HCT116 (cell line): ENCODE data around the gene AKR1C4. TPM values are rescaled to one million over a fixed set of nuclear protein-coding genes. Genes with fewer than 3 reads are reported as not detected.

Source experiments
- ATAC-seq: fragments of 200-7000 bp; cut with Tn5 transposase; 2 replicates; pipeline ENCODE4 v1.9.1; 2020; ENCODE audit warnings: mild to moderate bottlenecking, moderate library complexity
- BruUV-seq: library from RNA; stranded (reverse); fragments of 400-500 nt; replicated peaks from 2 replicates; lab custom pipeline; 2021; lab: Mats Ljungman, UMichigan
- CTCF ChIA-PET: fragments of 300-600 bp; sonication (Branson Sonifier 250); formaldehyde crosslinking; loops from one replicate; lab custom pipeline; 2021; ENCODE audit warnings: antibody characterized with exemption; lab: Charles Lee
- POLR2A ChIA-PET: fragments of 300-600, 350-600 bp; sonication (Branson Sonifier 250); formaldehyde crosslinking; loops from one replicate; lab custom pipeline; 2021; ENCODE audit warnings: antibody characterized with exemption; lab: Charles Lee
- RAD21 ChIA-PET, 2 experiments: fragments of 300-600 bp; sonication (Branson Sonifier 250); formaldehyde crosslinking; loops; one replicate each; lab custom pipeline; 2023; ENCODE audit warnings: low total read pairs in 2 of 2; ENCODE audit not compliant: uncharacterized antibody in 2 of 2, unreplicated experiment in 2 of 2, low non-redundant PET in 1 of 2; lab: Charles Lee
- DNase-seq: peaks from one replicate; pipeline ENCODE4 v3.0.0-alpha.2; 2010; ENCODE audit warnings: low read depth, low spot score
- H2AFZ ChIP-seq: fragments of 200-600 bp; shearing (Covaris generic), sonication (generic); 2 replicates; pipeline ENCODE4 v1.6.1; 2017; ENCODE audit warnings: low read depth, mixed run types, mixed read lengths, antibody characterized with exemption, low read length; ENCODE audit not compliant: poor library complexity, severe bottlenecking
- H3K27ac ChIP-seq: 2 replicates; pipeline ENCODE4 v1.5.1; 2012; ENCODE audit warnings: low read depth, low read length
- H3K27me3 ChIP-seq: fragments of 200-600 bp; sonication (generic); 2 replicates; pipeline ENCODE4 v1.6.1; 2016; ENCODE audit warnings: mixed run types, low read length, mixed read lengths; ENCODE audit not compliant: insufficient read depth
- H3K36me3 ChIP-seq, 2 experiments: fragments of 200-500 bp in 1 of 2; fragments of 200-600 bp in 1 of 2; sonication (Bioruptor generic) in 1 of 2; sonication (generic) in 1 of 2; 2 replicates each; pipeline versions ENCODE4 v1.5.1 to v1.6.1; 2014 to 2016; ENCODE audit warnings: low read length in 2 of 2, inconsistent platforms in 1 of 2, mixed read lengths in 1 of 2, mixed run types in 1 of 2; ENCODE audit not compliant: insufficient read depth in 2 of 2, control insufficient read depth in 1 of 2
- H3K4me1 ChIP-seq, 2 experiments: fragments of 200-600 bp in 1 of 2; sonication (generic) in 1 of 2; 2 replicates each; pipeline versions ENCODE4 v1.5.1 to v1.6.1; 2012 to 2017; ENCODE audit warnings: low read length in 2 of 2, inconsistent platforms in 1 of 2, mild to moderate bottlenecking in 1 of 2, mixed read lengths in 1 of 2, mixed run types in 1 of 2, moderate library complexity in 1 of 2; ENCODE audit not compliant: insufficient read depth in 2 of 2, control insufficient read depth in 1 of 2
- H3K4me2 ChIP-seq: fragments of 200-600 bp; sonication (generic); 2 replicates; pipeline ENCODE4 v1.6.1; 2017; ENCODE audit warnings: mixed run types, low read length, mixed read lengths
- H3K4me3 ChIP-seq, 2 experiments: fragments of 200-600 bp in 1 of 2; sonication (generic) in 1 of 2; replicated peaks in 1 of 2; 2 replicates each; pipeline ENCODE4 v1.5.1; 2011 to 2016; ENCODE audit warnings: low read length in 2 of 2, control low read depth in 1 of 2, low read depth in 1 of 2, mild to moderate bottlenecking in 1 of 2, mixed read lengths in 1 of 2, mixed run types in 1 of 2
- H3K79me2 ChIP-seq: fragments of 200-600 bp; sonication (generic); 2 replicates; pipeline ENCODE4 v1.6.1; 2017; ENCODE audit warnings: mild to moderate bottlenecking, mixed run types, low read length, moderate library complexity, mixed read lengths; ENCODE audit not compliant: insufficient read depth
- H3K9ac ChIP-seq: fragments of 200-600 bp; sonication (generic); 2 replicates; pipeline ENCODE4 v1.6.1; 2016; ENCODE audit warnings: low read length, mixed read lengths
- H3K9me2 ChIP-seq: fragments of 200-600 bp; sonication (generic), shearing (Covaris generic); 2 replicates; pipeline ENCODE4 v1.6.1; 2017; ENCODE audit warnings: mixed run types, mild to moderate bottlenecking, moderate library complexity; ENCODE audit not compliant: insufficient read depth
- H3K9me3 ChIP-seq, 2 experiments: fragments of 200-500 bp in 1 of 2; fragments of 200-600 bp in 1 of 2; sonication (Bioruptor generic) in 1 of 2; sonication (generic) in 1 of 2; 2 replicates each; pipeline ENCODE4 v1.6.1; 2014 to 2017; ENCODE audit warnings: low read length in 2 of 2, mixed read lengths in 2 of 2, inconsistent platforms in 1 of 2, low read depth in 1 of 2, mild to moderate bottlenecking in 1 of 2, mixed run types in 1 of 2, moderate library complexity in 1 of 2; ENCODE audit not compliant: control insufficient read depth in 1 of 2, insufficient read depth in 1 of 2
- H4K20me1 ChIP-seq: fragments of 200-600 bp; sonication (generic), shearing (Covaris generic); 2 replicates; pipeline ENCODE4 v1.6.1; 2017; ENCODE audit warnings: mixed run types, mild to moderate bottlenecking, moderate library complexity; ENCODE audit not compliant: insufficient read depth
- CTCF ChIP-seq, 3 experiments: fragments of 200-600 bp in 1 of 3; sonication (generic) in 1 of 3; IDR thresholded peaks in 2 of 3; conservative IDR thresholded peaks in 1 of 3; 2 replicates each; pipeline ENCODE4 v1.5.1; 2012 to 2017; ENCODE audit warnings: low read depth in 2 of 3, low read length in 2 of 3, antibody characterized with exemption in 1 of 3, borderline replicate concordance in 1 of 3, control low read depth in 1 of 3, mild to moderate bottlenecking in 1 of 3, mixed read lengths in 1 of 3, mixed run types in 1 of 3, moderate library complexity in 1 of 3; ENCODE audit not compliant: insufficient read depth in 1 of 3
- EGR1 ChIP-seq: IDR thresholded peaks from 2 replicates; pipeline ENCODE4 v1.6.1; 2012; ENCODE audit warnings: low read depth
- ELF1 ChIP-seq: IDR thresholded peaks from 2 replicates; pipeline ENCODE4 v1.6.1; 2012; ENCODE audit warnings: low read depth, borderline replicate concordance
- EZH2phosphoT487 ChIP-seq: fragments of 200-600 bp; IDR thresholded peaks from 2 replicates; pipeline ENCODE4 v1.6.1; 2018; ENCODE audit warnings: antibody characterized with exemption, borderline replicate concordance
- FOSL1 ChIP-seq: IDR thresholded peaks from 2 replicates; pipeline ENCODE4 v1.6.1; 2012; ENCODE audit warnings: low read depth
- JUND ChIP-seq: IDR thresholded peaks from 2 replicates; pipeline ENCODE4 v1.6.1; 2012
- POLR2A ChIP-seq: IDR thresholded peaks from 2 replicates; pipeline ENCODE4 v1.7.0; 2011; ENCODE audit warnings: borderline replicate concordance; ENCODE audit not compliant: insufficient read depth, insufficient read length; ENCODE audit errors: extremely low read depth
- SIN3A ChIP-seq: IDR thresholded peaks from 2 replicates; pipeline ENCODE4 v1.6.1; 2012; ENCODE audit warnings: low read depth
- SP1 ChIP-seq: IDR thresholded peaks from 2 replicates; pipeline ENCODE4 v1.6.1; 2012; ENCODE audit warnings: low read depth
- SRF ChIP-seq: IDR thresholded peaks from 2 replicates; pipeline ENCODE4 v1.6.1; 2012; ENCODE audit warnings: low read depth
- ZBTB33 ChIP-seq: IDR thresholded peaks from 2 replicates; pipeline ENCODE4 v1.6.1; 2011; ENCODE audit warnings: mild to moderate bottlenecking, low read length, moderate library complexity; ENCODE audit not compliant: insufficient replicate concordance; ENCODE audit errors: extremely low read depth
- ZNF274 ChIP-seq: fragments of 200-500 bp; sonication (Bioruptor generic); IDR thresholded peaks from 2 replicates; pipeline ENCODE4 v1.6.1; 2014; ENCODE audit warnings: mild to moderate bottlenecking, low read depth, low read length, inconsistent platforms
- intact Hi-C: fragments of 100-400 bp; cut with micrococcal nuclease; formaldehyde crosslinking; loops from 2 replicates; pipeline ENCODE4 v1.10.0; 2022
- total RNA-seq: library from RNA; stranded (reverse); gene quantifications from one replicate; pipeline ENCODE4 v1.2.1, GENCODE V29; 2021; ENCODE audit not compliant: unreplicated experiment
- TF ChIP-seq, protein P1 (sequence below): IDR thresholded peaks from 2 replicates; pipeline ENCODE4 v1.6.1; 2012
- TF ChIP-seq, protein P2 (sequence below): IDR thresholded peaks from 2 replicates; pipeline ENCODE4 v1.6.1; 2012

Gene AKR1C4
- total RNA-seq, 1 experiment from 2014 or later, result not detected

DNA sequence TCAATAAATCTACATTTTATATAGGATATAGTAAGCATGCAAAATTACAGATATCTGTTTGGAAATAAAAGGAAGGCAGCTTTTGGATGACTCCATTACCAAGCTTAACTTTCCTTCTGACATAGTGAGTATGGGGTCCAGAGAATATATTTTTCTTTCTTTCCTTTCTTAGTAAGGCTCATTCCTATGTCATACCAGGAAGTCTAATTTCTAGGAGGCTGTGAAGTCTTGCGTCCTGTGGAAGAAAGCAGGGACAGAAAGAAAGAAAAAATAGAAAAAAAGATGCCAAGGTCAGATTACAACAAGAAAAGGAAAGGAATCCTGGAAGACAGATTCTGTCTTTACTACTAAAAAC lies 48.0 kb upstream of the AKR1C4 start:
- no peak overlapping the region for H3K27ac ChIP-seq
- intact Hi-C loops, result no loop called here
- ChIA-PET CTCF (no interaction called here), POLR2A (interaction anchor here (0.7 kb wide), 1 partner anchor 134 kb away, joined by 3 read pairs; no protein-coding TSS in a partner anchor), RAD21 (no interaction called here)
- H3K4me2 ChIP-seq, result no peak overlapping the region
- no peak overlapping the region for H3K4me3 ChIP-seq
- ATAC-seq, result no peak
- no peaks in the 10 kb centered on the region for H3K79me2 ChIP-seq
- TF ChIP-seq ELF1, result no peak
- no peak for TF ChIP-seq CTCF (IDR thresholded peaks at IDR 0.05 in 2 of 3, conservative IDR thresholded peaks at IDR 0.05 in 1 of 3; ENCODE audit: borderline replicate concordance in 1 of 3, insufficient read depth in 1 of 3, low read depth in 2 of 3, low read length in 2 of 3)
- TF ChIP-seq, protein P1, sequence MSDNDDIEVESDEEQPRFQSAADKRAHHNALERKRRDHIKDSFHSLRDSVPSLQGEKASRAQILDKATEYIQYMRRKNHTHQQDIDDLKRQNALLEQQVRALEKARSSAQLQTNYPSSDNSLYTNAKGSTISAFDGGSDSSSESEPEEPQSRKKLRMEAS, result no peak
- TF ChIP-seq POLR2A, result no peak
- TF ChIP-seq, protein P2, sequence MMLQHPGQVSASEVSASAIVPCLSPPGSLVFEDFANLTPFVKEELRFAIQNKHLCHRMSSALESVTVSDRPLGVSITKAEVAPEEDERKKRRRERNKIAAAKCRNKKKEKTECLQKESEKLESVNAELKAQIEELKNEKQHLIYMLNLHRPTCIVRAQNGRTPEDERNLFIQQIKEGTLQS, result no peak
- no peak for TF ChIP-seq SP1
- TF ChIP-seq SRF, result no peak
- TF ChIP-seq FOSL1, result no peak
- H3K36me3 ChIP-seq, result no peaks in the 10 kb centered on the region
- H3K4me1 ChIP-seq, result no peaks in the 10 kb centered on the region
- BruUV-seq, result no TSS peak
- no peak for DNase-seq
- no peaks in the 10 kb centered on the region for H4K20me1 ChIP-seq
- no peaks in the 10 kb centered on the region for H3K9me3 ChIP-seq
- H3K9ac ChIP-seq, result no peak overlapping the region
- H3K9me2 ChIP-seq, result no peaks in the 10 kb centered on the region
- no peaks in the 10 kb centered on the region for H3K27me3 ChIP-seq
- no peak overlapping the region for H2AFZ ChIP-seq

- H3K4me3 ChIP-seq, result no peak overlapping the region
- DNase-seq, result no peak
- H3K9ac ChIP-seq, result no peak overlapping the region
- no peaks in the 10 kb centered on the region for H3K27me3 ChIP-seq
- no peaks in the 10 kb centered on the region for H3K9me3 ChIP-seq
- ChIA-PET POLR2A (no interaction called here), CTCF (no interaction called here), RAD21 (no interaction called here)
- H3K9me2 ChIP-seq, result no peaks in the 10 kb centered on the region
- H3K36me3 ChIP-seq, result no peaks in the 10 kb centered on the region
- no peaks in the 10 kb centered on the region for H3K4me1 ChIP-seq
- ATAC-seq, result no peak
- H2AFZ ChIP-seq, result no peak overlapping the region
- no peak overlapping the region for H3K4me2 ChIP-seq
- intact Hi-C loops, result no loop called here
- no peaks in the 10 kb centered on the region for H3K79me2 ChIP-seq
- H3K27ac ChIP-seq, result no peak overlapping the region
- no TSS peak for BruUV-seq
- H4K20me1 ChIP-seq, result no peaks in the 10 kb centered on the region
- TF ChIP-seq JUND (no peak), ZNF274 (no peak), ZBTB33 (no peak), EGR1 (no peak), EZH2phosphoT487 (no peak), CTCF (IDR thresholded peaks at IDR 0.05 in 2 of 3, conservative IDR thresholded peaks at IDR 0.05 in 1 of 3; ENCODE audit: borderline replicate concordance in 1 of 3, insufficient read depth in 1 of 3, low read depth in 2 of 3, low read length in 2 of 3) (no peak), SIN3A (no peak)
- TF ChIP-seq, protein P2, result no peak
Observed at GRCh38 chr10:5151076-5151475, 45.6 kb upstream of the AKR1C4 start.
